Tibial nerve (tissue), 4 donors: ENCODE measurements around the gene ARPP19.

Experiments used
- CTCF ChIP-seq, 5 experiments: fragments of 200-600 bp in 3 of 5; fragments of 450-650 bp in 2 of 5; sonication (generic) in 3 of 5; IDR thresholded peaks; one replicate each; pipeline ENCODE4 v1.5.1; 2016 to 2019; ENCODE audit warnings: antibody characterized with exemption in 5 of 5, mild to moderate bottlenecking in 3 of 5, moderate library complexity in 2 of 5
- EP300 ChIP-seq, 2 donors: sonication (generic); formaldehyde crosslinking; IDR thresholded peaks; one replicate each; pipeline ENCODE4 v1.6.1; 2017; ENCODE audit warnings: antibody characterized with exemption in 2 of 2, mild to moderate bottlenecking in 1 of 2
- POLR2A ChIP-seq, 2 donors: fragments of 450-650 bp; IDR thresholded peaks; one replicate each; pipeline ENCODE4 v1.6.1; 2017; ENCODE audit warnings: antibody characterized with exemption in 2 of 2, mild to moderate bottlenecking in 2 of 2, moderate library complexity in 2 of 2

- TF ChIP-seq POLR2A (IDR thresholded peaks at IDR 0.05) (no peak), CTCF (IDR thresholded peaks at IDR 0.05) (no peak), EP300 (IDR thresholded peaks at IDR 0.05) (no peak)
These were observed 53.5 kb downstream of the ARPP19 start for GRCh38 chr15:52515343-52515742.
